ENCODE measurements around the gene C1QTNF3. TPM values are rescaled to one million over a fixed set of nuclear protein-coding genes. Genes with fewer than 3 reads are reported as not detected.
"Not testable (repeated sequence)": the region's sequence is repeated elsewhere in the genome, so short reads cannot be mapped to it uniquely, and the experiment has no call there.

Gene C1QTNF3
- polyA plus RNA-seq, 3 donors, result 1.6 to 4.4 (median 1.9) TPM

- WGBS, 3 donors, result 75 to 95% (median 85%) methylated on average over 2 of the region's 2 CpGs
- H3K27ac ChIP-seq (ENCODE audit: low read depth, low read length), result no peak overlapping the region
Observed at GRCh38 chr5:34031117-34031516, 11.9 kb downstream of the C1QTNF3 start.

GRCh38 chr5:34030585-34030984 lies 12.4 kb downstream of the C1QTNF3 start:
- WGBS, 3 donors, result 94 to 97% (median 95%) methylated on average over 2 of the region's 2 CpGs
- not testable (repeated sequence) for H3K27ac ChIP-seq (ENCODE audit: low read depth, low read length)

GRCh38 chr5:34030048-34030447 lies 13.0 kb downstream of the C1QTNF3 start:
- WGBS, 3 donors, result 14 to 77% (median 70%) methylated on average over 1 of the region's 1 CpG
- no peak overlapping the region for H3K27ac ChIP-seq (ENCODE audit: low read depth, low read length)

- WGBS, 3 donors, result 85 to 93% (median 89%) methylated on average over 3 of the region's 3 CpGs
- no peak overlapping the region for H3K27ac ChIP-seq (ENCODE audit: low read depth, low read length)
Observed at GRCh38 chr5:34028349-34028748, 14.7 kb downstream of the C1QTNF3 start.

GRCh38 chr5:34026089-34026761 lies 16.8 kb downstream of the C1QTNF3 start:
- 50 to 93% (median 85%) methylated on average over 9 of the region's 9 CpGs for WGBS, 3 donors
- no peak overlapping the region for H3K27ac ChIP-seq (ENCODE audit: low read depth, low read length)

GRCh38 chr5:34022121-34022705 lies 20.8 kb downstream of the C1QTNF3 start:
- 4 to 12% (median 7%) methylated on average over 2 of the region's 2 CpGs for WGBS, 3 donors
- no peak overlapping the region for H3K27ac ChIP-seq (ENCODE audit: low read depth, low read length)

- no peak overlapping the region for H3K27ac ChIP-seq (ENCODE audit: low read depth, low read length)
- 60 to 61% (median 60%) methylated on average over 2 of the region's 2 CpGs for whole genome bisulfite sequencing, 3 donors
Observed at GRCh38 chr5:34021334-34021733, 21.7 kb downstream of the C1QTNF3 start.

GRCh38 chr5:34020726-34021125 lies 22.3 kb downstream of the C1QTNF3 start:
- no peak overlapping the region for H3K27ac ChIP-seq (ENCODE audit: low read depth, low read length)
- 85 to 100% (median 94%) methylated on average over 1 of the region's 1 CpG for WGBS, 3 donors

GRCh38 chr5:34017254-34017653 lies 25.8 kb downstream of the C1QTNF3 start:
- no peak overlapping the region for H3K27ac ChIP-seq (ENCODE audit: low read depth, low read length)
- 88 to 93% (median 88%) methylated on average over 2 of the region's 2 CpGs for WGBS, 3 donors

- 89 to 91% (median 90%) methylated on average over 2 of the region's 2 CpGs for WGBS, 3 donors
- H3K27ac ChIP-seq (ENCODE audit: low read depth, low read length), result no peak overlapping the region
Observed at GRCh38 chr5:34016750-34017149, 26.3 kb downstream of the C1QTNF3 start.

GRCh38 chr5:34016222-34016621 lies 26.8 kb downstream of the C1QTNF3 start:
- 74 to 78% (median 75%) methylated on average over 5 of the region's 5 CpGs for WGBS, 3 donors
- no peak overlapping the region for H3K27ac ChIP-seq (ENCODE audit: low read depth, low read length)

GRCh38 chr5:34015120-34015822 lies 27.7 kb downstream of the C1QTNF3 start:
- no peak overlapping the region for H3K27ac ChIP-seq (ENCODE audit: low read depth, low read length)
- 89 to 95% (median 93%) methylated on average over 4 of the region's 4 CpGs for WGBS, 3 donors

- 88 to 96% (median 92%) methylated on average over 2 of the region's 2 CpGs for WGBS, 3 donors
- H3K27ac ChIP-seq (ENCODE audit: low read depth, low read length), result no peak overlapping the region
Observed at GRCh38 chr5:34014626-34015025, 28.4 kb downstream of the C1QTNF3 start.

GRCh38 chr5:34013547-34013946 lies 29.5 kb downstream of the C1QTNF3 start:
- H3K27ac ChIP-seq (ENCODE audit: low read depth, low read length), result no peak overlapping the region
- WGBS, 3 donors, result 77 to 97% (median 94%) methylated on average over 3 of the region's 3 CpGs

GRCh38 chr5:34012791-34013190 lies 30.2 kb downstream of the C1QTNF3 start:
- no peak overlapping the region for H3K27ac ChIP-seq (ENCODE audit: low read depth, low read length)

GRCh38 chr5:34011536-34011935 lies 31.5 kb downstream of the C1QTNF3 start:
- no peak overlapping the region for H3K27ac ChIP-seq (ENCODE audit: low read depth, low read length)
- WGBS, 3 donors, result 55 to 76% (median 73%) methylated on average over 4 of the region's 4 CpGs

GRCh38 chr5:34010146-34010545 lies 32.9 kb downstream of the C1QTNF3 start:
- H3K27ac ChIP-seq (ENCODE audit: low read depth, low read length), result not testable (repeated sequence)
- 62 to 96% (median 73%) methylated on average over 2 of the region's 2 CpGs for WGBS, 3 donors

GRCh38 chr5:34009610-34010009 lies 33.4 kb downstream of the C1QTNF3 start:
- WGBS, 3 donors, result 50 to 62% (median 51%) methylated on average over 1 of the region's 1 CpG
- H3K27ac ChIP-seq (ENCODE audit: low read depth, low read length), result no peak overlapping the region

GRCh38 chr5:34008802-34009201 lies 34.2 kb downstream of the C1QTNF3 start:
- WGBS, 3 donors, result 5 to 9% (median 5%) methylated on average over 1 of the region's 1 CpG
- H3K27ac ChIP-seq (ENCODE audit: low read depth, low read length), result no peak overlapping the region

All from adipose tissue (tissue), 3 donors.